GM12878 (cell line): Measurements from ENCODE around the gene RAB40B. TPM values are rescaled to one million over a fixed set of nuclear protein-coding genes. Genes with fewer than 3 reads are reported as not detected.
A peak's percentile ranks its signal among the peaks of the same experiment; 100 is the strongest.

Experiments used
- ATAC-seq: fragments of 200-7000 bp; cut with Tn5 transposase; 3 replicates; pipeline ENCODE4 v1.9.1; 2020; ENCODE audit warnings: mild to moderate bottlenecking, moderate library complexity
- BruUV-seq: library from RNA; stranded (reverse); fragments of 400-500 nt; replicated peaks from 2 replicates; lab custom pipeline; 2021; lab: Mats Ljungman, UMichigan
- CTCF ChIA-PET: fragments of 300-600 bp; sonication (Branson Sonifier 250); formaldehyde crosslinking; extraction: SDS; loops from one replicate; lab custom pipeline; 2021; ENCODE audit warnings: inconsistent platforms; lab: Yijun Ruan, JAX
- POLR2A ChIA-PET: fragments of 350-600 bp; formaldehyde crosslinking; extraction: SDS; loops from one replicate; lab custom pipeline; 2021; ENCODE audit warnings: inconsistent platforms; lab: Charles Lee
- RAD21 ChIA-PET: fragments of 300-600 bp; sonication (Branson Sonifier 250); formaldehyde crosslinking; loops from one replicate; lab custom pipeline; 2023; ENCODE audit warnings: antibody characterized with exemption; ENCODE audit not compliant: unreplicated experiment; lab: Charles Lee
- SMC1A ChIA-PET: fragments of 300-600 bp; sonication (Branson Sonifier 250); formaldehyde crosslinking; loops from one replicate; lab custom pipeline; 2023; ENCODE audit not compliant: unreplicated experiment, uncharacterized antibody; lab: Charles Lee
- DNase-seq: peaks from one replicate; pipeline ENCODE4 v3.0.0-alpha.2; 2011; ENCODE audit warnings: low read depth, low spot score
- FAIRE-seq: peaks from 3 replicates; lab custom pipeline; 2011; peaks lifted over from hg19 to GRCh38; lab: Jason Lieb, UNC
- H2AFZ ChIP-seq: 2 replicates; pipeline ENCODE4 v1.6.0; 2011; ENCODE audit warnings: low read depth, low read length, control low read depth; ENCODE audit not compliant: control insufficient read depth
- H3K27ac ChIP-seq: 2 replicates; pipeline ENCODE4 v1.5.1; 2011; ENCODE audit warnings: control low read depth; ENCODE audit not compliant: control insufficient read depth, insufficient read depth
- H3K27me3 ChIP-seq, 2 experiments: replicated peaks in 1 of 2; 2 replicates each; pipeline versions ENCODE4 v1.6.0 to v1.6.1; 2011; ENCODE audit warnings: low read length in 1 of 2; ENCODE audit not compliant: control insufficient read depth in 2 of 2, insufficient read depth in 2 of 2
- H3K36me3 ChIP-seq, 2 experiments: 2 replicates each; pipeline ENCODE4 v1.5.1; 2011; ENCODE audit warnings: low read length in 1 of 2; ENCODE audit not compliant: control insufficient read depth in 2 of 2, insufficient read depth in 2 of 2
- H3K4me1 ChIP-seq: 2 replicates; pipeline ENCODE4 v1.6.1; 2011; ENCODE audit warnings: mild to moderate bottlenecking, low read length, moderate library complexity, mixed read lengths; ENCODE audit not compliant: control insufficient read depth, insufficient read depth
- H3K4me2 ChIP-seq: 2 replicates; pipeline ENCODE4 v1.6.0; 2011; ENCODE audit warnings: control low read depth; ENCODE audit not compliant: control insufficient read depth, insufficient read depth
- H3K4me3 ChIP-seq: fragments of 200-600 bp; sonication (generic); 2 replicates; pipeline ENCODE4 v1.5.1; 2016
- H3K79me2 ChIP-seq: 2 replicates; pipeline ENCODE4 v1.6.0; 2011; ENCODE audit warnings: low read length; ENCODE audit not compliant: control insufficient read depth, insufficient read depth
- H3K9ac ChIP-seq: 2 replicates; pipeline ENCODE4 v1.8.0; 2011; ENCODE audit warnings: low read length, control low read depth, mixed read lengths; ENCODE audit not compliant: control insufficient read depth, insufficient read depth
- H3K9me3 ChIP-seq: replicated peaks from 3 replicates; pipeline ENCODE4 v1.5.1; 2011; ENCODE audit warnings: mild to moderate bottlenecking, low read length; ENCODE audit not compliant: control insufficient read depth, insufficient read depth
- H4K20me1 ChIP-seq: 2 replicates; pipeline ENCODE4 v1.6.0; 2011; ENCODE audit not compliant: control insufficient read depth, insufficient read depth
- EGR1 ChIP-seq, 2 experiments: IDR thresholded peaks; 1 replicate in 1 of 2; 2 replicates in 1 of 2; pipeline ENCODE4 v1.6.1; 2011 to 2012; ENCODE audit warnings: low read depth in 2 of 2, low read length in 2 of 2, borderline replicate concordance in 1 of 2, mild to moderate bottlenecking in 1 of 2, moderate library complexity in 1 of 2
- EP300 ChIP-seq, 2 experiments: fragments of 150-350 bp in 1 of 2; IDR thresholded peaks; 2 replicates each; pipeline ENCODE4 v1.6.1; 2011 to 2012; ENCODE audit warnings: low read depth in 2 of 2, low read length in 2 of 2, borderline replicate concordance in 1 of 2, improper control_type of control experiment in 1 of 2, inconsistent platforms in 1 of 2; ENCODE audit not compliant: control insufficient read depth in 1 of 2
- EZH2 ChIP-seq: IDR thresholded peaks from 2 replicates; pipeline ENCODE4 v1.6.1; 2012; ENCODE audit warnings: low read depth, mild to moderate bottlenecking, control low read depth, inconsistent platforms, low read length, borderline replicate concordance; ENCODE audit not compliant: control insufficient read depth
- HCFC1 ChIP-seq: fragments of 150-350 bp; IDR thresholded peaks from 2 replicates; pipeline ENCODE4 v1.6.1; 2014; ENCODE audit warnings: low read length
- HDAC2 ChIP-seq: fragments of 200-600 bp; sonication (generic); IDR thresholded peaks from 2 replicates; pipeline ENCODE4 v1.6.1; 2017
- JUNB ChIP-seq: IDR thresholded peaks from 2 replicates; pipeline ENCODE4 v1.6.1; 2016; ENCODE audit warnings: antibody characterized with exemption, mild to moderate bottlenecking
- KDM1A ChIP-seq: fragments of 200-600 bp; sonication (generic); IDR thresholded peaks from 2 replicates; pipeline ENCODE4 v1.6.1; 2016; ENCODE audit warnings: borderline replicate concordance
- POLR2A ChIP-seq: IDR thresholded peaks from 2 replicates; pipeline ENCODE4 v1.6.1; 2011; ENCODE audit warnings: low read depth, mild to moderate bottlenecking, low read length
- POU2F2 ChIP-seq: IDR thresholded peaks from 3 replicates; pipeline ENCODE4 v1.6.1; 2011; ENCODE audit warnings: low read depth, mild to moderate bottlenecking, low read length, borderline replicate concordance
- RB1 ChIP-seq: fragments of 450-650 bp; formaldehyde crosslinking; IDR thresholded peaks from 2 replicates; pipeline ENCODE4 v1.6.1; 2017; ENCODE audit warnings: mild to moderate bottlenecking, borderline replicate concordance
- RCOR1 ChIP-seq: conservative IDR thresholded peaks from 2 replicates; pipeline ENCODE4 v1.6.1; 2012; ENCODE audit warnings: low read depth, low read length, improper control_type of control experiment
- RELA ChIP-seq: fragments of 450-650 bp; IDR thresholded peaks from 2 replicates; pipeline ENCODE4 v1.8.0; 2014; ENCODE audit warnings: borderline replicate concordance; ENCODE audit not compliant: partially characterized antibody
- ZNF274 ChIP-seq: IDR thresholded peaks from one replicate; pipeline ENCODE4 v1.8.0; 2011; ENCODE audit not compliant: insufficient read length, insufficient read depth
- WGBS: methylation state at CpG from one replicate; pipeline ENCODE4 v1.1.6; 2016; ENCODE audit warnings: low lambda C conversion rate; ENCODE audit not compliant: insufficient replicate concordance, insufficient coverage; ENCODE audit errors: missing lambda C conversion rate; 5-methylcytosine and 5-hydroxymethylcytosine counted together
- in situ Hi-C: fragments of 300-500 bp; cut with MboI; formaldehyde crosslinking; loops from 9 replicates; pipeline ENCODE4 v1.14.3; 2018; ENCODE audit warnings: mixed read lengths
- intact Hi-C: fragments of 100-400 bp; cut with micrococcal nuclease; formaldehyde crosslinking; loops from one replicate; pipeline ENCODE4 v1.14.2; 2022; ENCODE audit not compliant: unreplicated experiment
- polyA plus RNA-seq, 11 experiments: library from polyadenylated mRNA; depleted of rRNA in 4 of 11; unstranded in 6 of 11; stranded (reverse) in 5 of 11; fragments of >200 nt; fragmentation: Nextera tagmentation in 4 of 11; fragmentation: Illumina TruSeq in 1 of 11; extraction: Ambion mirVana in 4 of 11; extraction: Trizol in 1 of 11; gene quantifications; 1 replicate in 1 of 11; 2 replicates in 10 of 11; pipeline versions ENCODE4 v1.2.1 to v1.2.3, GENCODE V29; 2011 to 2016; ENCODE audit warnings: inconsistent platforms in 2 of 11, missing spikeins in 2 of 11, low read depth in 1 of 11
- total RNA-seq, 4 experiments: library from RNA; depleted of rRNA in 3 of 4; stranded (reverse); fragments of >200 nt in 3 of 4; fragmentation: Illumina TruSeq in 1 of 4; extraction: Trizol in 1 of 4; gene quantifications; 2 replicates each; pipeline versions ENCODE4 v1.2.1 to v1.2.3, GENCODE V29; 2013 to 2021
- TF ChIP-seq, protein P1 (sequence below): fragments of 450-650 bp; IDR thresholded peaks from 2 replicates; pipeline ENCODE4 v1.6.1; 2016; ENCODE audit warnings: mild to moderate bottlenecking
- TF ChIP-seq, protein P2 (sequence below): fragments of 450-650 bp; formaldehyde crosslinking; IDR thresholded peaks from 2 replicates; pipeline ENCODE4 v1.4.0; 2022; ENCODE audit warnings: mild to moderate bottlenecking, moderate library complexity
- TF ChIP-seq, protein P3 (sequence below): fragments of 450-650 bp; formaldehyde crosslinking; IDR thresholded peaks from 2 replicates; pipeline ENCODE4 v1.4.0; 2020; ENCODE audit warnings: mild to moderate bottlenecking, moderate library complexity

Gene RAB40B
- total and polyA plus RNA-seq, 10 of the 15 experiments (the other 5 are each of a cell fraction or from before 2014, with no cell fraction given), result 0.06 to 2.8 (median 1.4) TPM

- DNase-seq (no peak), FAIRE-seq (no peak), ATAC-seq (peak; percentile 77)
- Histone ChIP-seq H3K4me1 (no peaks in the 10 kb centered on the region), H3K36me3 (no peaks in the 10 kb centered on the region), H3K4me2 (no peak overlapping the region), H3K27ac (no peak overlapping the region), H3K4me3 (no peak overlapping the region), H3K9ac (no peak overlapping the region), H3K27me3 (no peaks in the 10 kb centered on the region), H3K79me2 (no peaks in the 10 kb centered on the region), H3K9me3 (no peaks in the 10 kb centered on the region), H4K20me1 (no peaks in the 10 kb centered on the region), H2AFZ (peak overlapping the region; percentile 34)
- WGBS, result 13% methylated on average over 20 of the region's 20 CpGs
- ChIA-PET RAD21 (no interaction called here), CTCF (interaction anchor here (0.6 to 1.0 kb wide), 2 partner anchors 100 to 171 kb away, joined by 3 read pairs; partner anchors contain the start of gene ZNF750), POLR2A (no interaction called here), SMC1A (no interaction called here)
- BruUV-seq, result no TSS peak
- intact Hi-C loops (no loop called here), in situ Hi-C loops (no loop called here)
- TF ChIP-seq ZNF274 (no peak), POU2F2 (no peak), HCFC1 (no peak), EGR1 (IDR thresholded peaks at IDR 0.05; ENCODE audit: borderline replicate concordance in 1 of 2, low read depth in 2 of 2, low read length in 2 of 2) (no peak), HDAC2 (no peak), EZH2 (no peak), JUNB (no peak), RCOR1 (no peak), RB1 (no peak), KDM1A (no peak), EP300 (IDR thresholded peaks at IDR 0.05; ENCODE audit: borderline replicate concordance in 1 of 2, control insufficient read depth in 1 of 2, low read depth in 2 of 2, low read length in 2 of 2) (no peak), POLR2A (no peak), RELA (no peak)
- TF ChIP-seq, protein P1, sequence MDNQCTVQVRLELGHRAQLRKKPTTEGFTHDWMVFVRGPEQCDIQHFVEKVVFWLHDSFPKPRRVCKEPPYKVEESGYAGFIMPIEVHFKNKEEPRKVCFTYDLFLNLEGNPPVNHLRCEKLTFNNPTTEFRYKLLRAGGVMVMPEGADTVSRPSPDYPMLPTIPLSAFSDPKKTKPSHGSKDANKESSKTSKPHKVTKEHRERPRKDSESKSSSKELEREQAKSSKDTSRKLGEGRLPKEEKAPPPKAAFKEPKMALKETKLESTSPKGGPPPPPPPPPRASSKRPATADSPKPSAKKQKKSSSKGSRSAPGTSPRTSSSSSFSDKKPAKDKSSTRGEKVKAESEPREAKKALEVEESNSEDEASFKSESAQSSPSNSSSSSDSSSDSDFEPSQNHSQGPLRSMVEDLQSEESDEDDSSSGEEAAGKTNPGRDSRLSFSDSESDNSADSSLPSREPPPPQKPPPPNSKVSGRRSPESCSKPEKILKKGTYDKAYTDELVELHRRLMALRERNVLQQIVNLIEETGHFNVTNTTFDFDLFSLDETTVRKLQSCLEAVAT, result 0 out of 2 replicates have a peak, but pooled peaks have one; percentile 19
- TF ChIP-seq, protein P2, sequence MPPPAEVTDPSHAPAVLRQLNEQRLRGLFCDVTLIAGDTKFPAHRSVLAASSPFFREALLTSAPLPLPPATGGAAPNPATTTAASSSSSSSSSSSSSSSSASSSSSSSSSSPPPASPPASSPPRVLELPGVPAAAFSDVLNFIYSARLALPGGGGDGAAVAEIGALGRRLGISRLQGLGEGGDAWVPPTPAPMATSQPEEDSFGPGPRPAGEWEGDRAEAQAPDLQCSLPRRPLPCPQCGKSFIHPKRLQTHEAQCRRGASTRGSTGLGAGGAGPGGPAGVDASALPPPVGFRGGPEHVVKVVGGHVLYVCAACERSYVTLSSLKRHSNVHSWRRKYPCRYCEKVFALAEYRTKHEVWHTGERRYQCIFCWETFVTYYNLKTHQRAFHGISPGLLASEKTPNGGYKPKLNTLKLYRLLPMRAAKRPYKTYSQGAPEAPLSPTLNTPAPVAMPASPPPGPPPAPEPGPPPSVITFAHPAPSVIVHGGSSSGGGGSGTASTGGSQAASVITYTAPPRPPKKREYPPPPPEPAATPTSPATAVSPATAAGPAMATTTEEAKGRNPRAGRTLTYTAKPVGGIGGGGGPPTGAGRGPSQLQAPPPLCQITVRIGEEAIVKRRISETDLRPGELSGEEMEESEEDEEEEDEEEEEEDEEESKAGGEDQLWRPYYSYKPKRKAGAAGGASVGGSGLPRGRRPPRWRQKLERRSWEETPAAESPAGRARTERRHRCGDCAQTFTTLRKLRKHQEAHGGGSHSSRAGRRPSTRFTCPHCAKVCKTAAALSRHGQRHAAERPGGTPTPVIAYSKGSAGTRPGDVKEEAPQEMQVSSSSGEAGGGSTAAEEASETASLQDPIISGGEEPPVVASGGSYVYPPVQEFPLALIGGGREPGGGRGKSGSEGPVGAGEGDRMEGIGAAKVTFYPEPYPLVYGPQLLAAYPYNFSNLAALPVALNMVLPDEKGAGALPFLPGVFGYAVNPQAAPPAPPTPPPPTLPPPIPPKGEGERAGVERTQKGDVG (CRISPR knock-in tag), result no peak
- TF ChIP-seq, protein P3, sequence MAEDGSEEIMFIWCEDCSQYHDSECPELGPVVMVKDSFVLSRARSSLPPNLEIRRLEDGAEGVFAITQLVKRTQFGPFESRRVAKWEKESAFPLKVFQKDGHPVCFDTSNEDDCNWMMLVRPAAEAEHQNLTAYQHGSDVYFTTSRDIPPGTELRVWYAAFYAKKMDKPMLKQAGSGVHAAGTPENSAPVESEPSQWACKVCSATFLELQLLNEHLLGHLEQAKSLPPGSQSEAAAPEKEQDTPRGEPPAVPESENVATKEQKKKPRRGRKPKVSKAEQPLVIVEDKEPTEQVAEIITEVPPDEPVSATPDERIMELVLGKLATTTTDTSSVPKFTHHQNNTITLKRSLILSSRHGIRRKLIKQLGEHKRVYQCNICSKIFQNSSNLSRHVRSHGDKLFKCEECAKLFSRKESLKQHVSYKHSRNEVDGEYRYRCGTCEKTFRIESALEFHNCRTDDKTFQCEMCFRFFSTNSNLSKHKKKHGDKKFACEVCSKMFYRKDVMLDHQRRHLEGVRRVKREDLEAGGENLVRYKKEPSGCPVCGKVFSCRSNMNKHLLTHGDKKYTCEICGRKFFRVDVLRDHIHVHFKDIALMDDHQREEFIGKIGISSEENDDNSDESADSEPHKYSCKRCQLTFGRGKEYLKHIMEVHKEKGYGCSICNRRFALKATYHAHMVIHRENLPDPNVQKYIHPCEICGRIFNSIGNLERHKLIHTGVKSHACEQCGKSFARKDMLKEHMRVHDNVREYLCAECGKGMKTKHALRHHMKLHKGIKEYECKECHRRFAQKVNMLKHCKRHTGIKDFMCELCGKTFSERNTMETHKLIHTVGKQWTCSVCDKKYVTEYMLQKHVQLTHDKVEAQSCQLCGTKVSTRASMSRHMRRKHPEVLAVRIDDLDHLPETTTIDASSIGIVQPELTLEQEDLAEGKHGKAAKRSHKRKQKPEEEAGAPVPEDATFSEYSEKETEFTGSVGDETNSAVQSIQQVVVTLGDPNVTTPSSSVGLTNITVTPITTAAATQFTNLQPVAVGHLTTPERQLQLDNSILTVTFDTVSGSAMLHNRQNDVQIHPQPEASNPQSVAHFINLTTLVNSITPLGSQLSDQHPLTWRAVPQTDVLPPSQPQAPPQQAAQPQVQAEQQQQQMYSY (CRISPR knock-in tag), result no peak
These were observed 29.8 kb downstream of the RAB40B start for GRCh38 chr17:82668631-82669099.
